ENCODE measurements around the gene ADORA1.

Gene ADORA1

GRCh38 chr1:203176273-203177035 is 48.9 kb downstream of the ADORA1 start:
- DNase-seq, result no peak

DNA sequence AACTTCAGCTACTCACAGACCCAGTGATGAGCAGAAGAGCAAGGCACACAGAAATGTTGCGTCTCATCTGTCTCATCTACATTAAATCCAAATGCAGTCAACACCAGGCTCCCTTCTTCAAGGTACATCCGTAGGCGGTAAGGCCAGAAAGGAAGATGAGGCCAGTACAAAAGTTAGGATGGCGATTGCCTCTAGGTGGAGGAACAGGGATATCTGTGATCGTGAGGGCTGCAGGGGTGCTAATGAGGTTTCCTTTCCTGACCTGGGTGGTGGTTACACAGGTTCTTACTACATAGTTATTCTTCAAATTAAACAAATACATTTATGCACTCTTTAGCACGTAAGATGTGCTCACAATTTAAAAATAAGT is 49.5 kb downstream of the ADORA1 start:
- no peak for DNase-seq

GRCh38 chr1:203177470-203178039 is 50.0 kb downstream of the ADORA1 start:
- no peak for DNase-seq

- DNase-seq, result no peak
Measured at GRCh38 chr1:203178083-203178482, 50.6 kb downstream of the ADORA1 start.

DNA sequence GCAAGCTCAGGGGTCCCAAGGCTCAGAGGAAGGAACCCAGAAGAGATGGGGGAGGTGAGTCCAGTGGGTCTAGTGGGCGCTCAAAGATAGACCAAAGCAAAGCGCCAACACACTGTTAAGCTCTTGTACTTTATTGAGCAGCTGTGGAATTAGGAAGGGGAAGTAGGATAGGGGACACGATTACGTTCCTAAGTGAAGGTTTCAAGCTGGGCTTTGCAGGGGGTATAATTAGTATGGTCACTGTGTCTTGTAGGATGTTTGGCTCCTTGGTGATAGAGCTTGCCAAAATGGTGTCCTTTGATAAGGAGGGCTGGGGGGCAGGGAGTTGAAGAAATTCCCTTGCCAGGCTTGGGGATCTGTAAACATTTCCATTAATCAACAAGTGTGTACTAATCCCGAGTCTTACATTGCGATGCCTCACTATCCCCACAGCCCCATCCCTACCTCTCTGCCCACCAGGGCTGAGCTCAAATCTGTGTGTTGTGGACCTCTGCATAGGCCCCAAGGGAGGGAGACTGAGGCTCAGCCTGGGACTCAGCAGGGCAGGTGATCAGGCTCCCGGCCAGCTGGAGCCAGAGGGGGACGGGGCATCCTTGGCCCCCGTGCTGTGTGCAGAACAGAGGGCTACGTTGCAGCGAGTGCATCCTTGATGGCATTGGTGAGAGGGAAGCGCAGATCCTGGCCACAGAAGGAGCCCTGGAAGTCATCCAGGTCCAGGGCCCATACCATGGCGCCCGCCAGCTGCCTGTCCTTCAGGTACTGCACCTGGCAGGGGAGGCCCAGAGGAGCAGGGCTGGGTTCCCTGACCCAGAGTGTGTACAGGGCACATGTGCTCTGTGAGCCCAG is 51.5 kb downstream of the ADORA1 start:
- no peak for DNase-seq

DNA sequence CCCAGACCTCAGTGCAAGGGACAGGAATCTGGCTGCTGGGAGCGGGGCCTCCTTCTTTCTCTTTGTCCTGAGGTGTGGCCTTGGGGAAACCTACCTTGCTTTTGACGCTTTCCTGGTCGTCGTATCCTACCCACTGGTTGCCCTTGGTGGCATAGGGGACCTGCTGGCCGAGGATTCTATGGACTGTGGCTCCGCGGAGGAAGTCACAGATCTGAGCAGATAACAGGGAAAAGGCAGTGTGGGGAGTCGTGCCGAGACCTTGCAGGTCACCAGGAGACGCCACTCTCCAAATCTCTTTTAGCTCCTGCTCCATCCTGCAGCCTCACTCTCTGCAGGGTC is 52.1 kb downstream of the ADORA1 start:
- no peak for DNase-seq

DNA sequence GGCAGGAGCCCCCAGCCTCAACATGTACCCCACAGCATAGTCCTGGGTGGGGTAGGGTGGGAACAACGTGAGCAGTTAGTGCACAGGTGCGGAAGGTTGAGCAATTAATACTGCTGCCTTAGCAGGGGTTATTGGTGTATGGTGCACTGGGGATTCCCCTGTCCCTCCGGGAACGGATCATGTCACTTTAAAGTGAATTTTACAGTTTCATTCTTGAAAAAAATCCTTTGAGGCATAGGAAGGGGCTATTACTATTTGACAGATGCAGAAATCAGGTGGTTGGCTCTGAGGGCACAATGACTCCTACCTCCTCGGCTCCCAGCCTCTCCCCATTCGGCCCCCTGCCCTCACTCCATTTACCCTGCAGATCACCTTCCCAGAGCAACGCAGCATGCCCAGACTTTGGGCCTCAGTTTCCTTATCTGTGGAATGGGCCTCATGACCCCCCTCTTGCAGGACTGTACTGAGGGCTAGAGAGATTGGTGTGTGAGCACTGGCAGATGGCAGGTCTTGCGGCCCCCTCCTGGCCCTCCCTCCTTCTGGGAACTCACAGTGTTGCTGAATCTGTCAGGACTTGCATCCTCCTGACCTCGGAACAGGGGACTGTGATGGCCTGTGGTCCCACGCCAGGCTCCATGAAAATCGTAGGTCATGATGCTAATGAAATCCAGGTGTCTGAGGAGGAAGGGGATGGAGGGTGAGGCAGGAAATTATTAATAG is 53.2 kb downstream of the ADORA1 start:
- no peak for DNase-seq

DNA sequence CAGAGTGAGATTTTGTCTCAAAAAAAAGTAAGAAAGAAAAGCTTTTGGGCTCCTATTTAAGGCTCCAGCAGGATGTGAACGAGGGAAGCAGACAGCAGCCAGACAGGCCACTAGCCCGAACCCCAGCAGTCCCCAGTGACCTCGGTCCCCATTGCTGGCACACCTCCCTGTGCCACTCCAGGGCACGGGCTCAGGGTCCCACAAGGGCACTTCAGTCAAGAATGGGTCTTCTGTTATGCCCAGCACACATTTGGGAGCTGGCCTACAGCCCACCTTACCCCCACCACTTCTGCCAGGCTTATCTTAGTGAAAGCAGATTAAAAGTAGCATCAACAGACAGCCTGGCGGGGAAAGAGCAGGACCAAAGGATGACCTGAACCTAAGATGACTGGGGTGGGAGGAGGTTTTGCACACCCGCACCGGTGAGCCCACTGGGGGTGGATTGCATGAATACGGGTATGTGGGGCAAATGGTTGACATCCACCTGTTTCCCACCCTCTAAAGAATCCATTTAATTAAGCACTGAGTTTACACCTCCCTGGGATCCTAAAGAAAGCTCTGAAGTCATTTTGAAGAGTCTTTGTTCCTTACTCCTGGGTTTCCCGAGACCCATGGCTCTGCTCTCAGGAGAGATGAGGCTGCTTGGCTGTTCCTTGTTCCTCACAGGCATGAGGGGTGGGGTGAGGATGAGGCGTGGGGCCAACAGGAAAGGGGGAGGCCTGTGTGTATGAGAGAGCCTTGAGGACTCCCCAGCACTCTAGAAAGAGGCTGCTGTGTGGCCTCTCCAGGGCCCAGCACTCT is 54.3 kb downstream of the ADORA1 start:
- DNase-seq, result no peak

GRCh38 chr1:203182387-203182953 is 54.9 kb downstream of the ADORA1 start:
- no peak for DNase-seq

- DNase-seq, result no peak
Measured at GRCh38 chr1:203183828-203184227, 56.3 kb downstream of the ADORA1 start.

- no peak for DNase-seq
Measured at GRCh38 chr1:203184467-203184866, 56.9 kb downstream of the ADORA1 start.

- no peak for DNase-seq
Measured at GRCh38 chr1:203185061-203185461, 57.5 kb downstream of the ADORA1 start.

- no peak for DNase-seq
Measured at GRCh38 chr1:203185585-203185984, 58.1 kb downstream of the ADORA1 start.

DNA sequence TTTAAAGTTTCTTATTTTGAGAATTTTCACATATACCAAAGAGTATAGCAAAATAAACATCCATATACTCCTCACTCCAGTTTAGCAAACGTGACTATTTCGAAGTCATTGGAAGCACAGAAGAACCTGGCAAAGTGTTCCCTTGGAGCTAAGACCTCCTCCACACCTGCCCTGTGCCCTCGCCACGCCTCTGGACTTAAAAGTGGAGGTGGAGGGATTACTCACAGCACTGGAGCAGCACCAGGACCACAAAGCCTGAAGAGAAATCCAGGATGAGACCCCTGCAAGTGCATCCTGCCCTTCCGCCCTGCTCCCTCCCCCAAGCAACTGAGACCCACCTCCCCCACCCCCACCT is 58.5 kb downstream of the ADORA1 start:
- no peak for DNase-seq

GRCh38 chr1:203186446-203187303 is 59.1 kb downstream of the ADORA1 start, which contains the start of gene CHI3L1:
Gene CHI3L1, minus strand, starts transcription at chr1:203186704. Its CDS starts 81 bp downstream, at chr1:203186623.
- DNase-seq, result no peak

DNA sequence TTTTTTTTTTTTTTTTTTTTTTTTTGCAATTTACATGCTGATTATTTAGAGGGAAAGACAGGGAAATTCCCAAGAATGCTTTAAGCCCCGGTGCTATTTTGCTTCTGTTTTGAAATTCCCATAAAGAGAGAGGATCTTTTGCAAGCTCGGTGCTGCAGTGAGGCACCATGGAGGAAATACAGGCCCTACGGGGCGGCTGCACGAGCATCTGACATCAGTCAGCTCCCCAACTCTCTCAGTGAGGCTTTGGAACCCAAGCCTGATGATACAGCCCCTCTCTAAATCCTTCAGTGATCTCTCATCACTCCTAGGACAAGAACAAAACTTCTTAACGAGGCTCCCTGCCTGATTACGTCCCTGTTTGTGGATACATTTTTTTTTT is 59.8 kb downstream of the ADORA1 start:
- DNase-seq, result no peak

- no peak for DNase-seq
Measured at GRCh38 chr1:203187689-203188264, 60.3 kb downstream of the ADORA1 start.

DNA sequence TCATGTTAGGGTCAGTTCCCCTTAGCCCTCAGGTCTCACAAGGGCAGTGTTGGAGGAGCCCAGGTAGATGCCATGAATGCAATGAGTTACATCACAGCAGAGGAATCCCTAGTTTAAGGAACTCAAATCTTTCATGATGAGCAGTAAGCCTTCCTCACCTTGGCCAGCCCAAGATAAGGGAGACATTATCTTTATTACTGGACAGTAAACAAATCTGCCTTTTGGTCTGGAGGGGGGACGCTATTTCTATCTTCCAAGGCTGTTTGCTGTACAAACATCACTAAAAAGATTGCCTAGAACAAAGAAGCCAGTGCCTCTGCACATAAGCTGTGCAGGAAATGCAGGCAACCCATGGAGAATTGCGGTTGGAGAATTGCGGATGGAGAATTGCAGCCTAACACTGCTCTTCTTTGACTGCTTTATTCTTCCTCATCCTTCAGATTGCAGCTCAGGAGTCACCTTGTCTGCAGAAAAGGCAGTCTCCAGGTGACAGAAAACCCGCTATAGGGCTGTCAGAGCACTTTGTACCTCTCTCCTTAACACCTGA is 61.2 kb downstream of the ADORA1 start:
- no peak for DNase-seq

GRCh38 chr1:203189951-203190352 is 62.4 kb downstream of the ADORA1 start:
- DNase-seq, result no peak

- DNase-seq, result no peak
Measured at GRCh38 chr1:203190949-203191348, 63.4 kb downstream of the ADORA1 start.

DNA sequence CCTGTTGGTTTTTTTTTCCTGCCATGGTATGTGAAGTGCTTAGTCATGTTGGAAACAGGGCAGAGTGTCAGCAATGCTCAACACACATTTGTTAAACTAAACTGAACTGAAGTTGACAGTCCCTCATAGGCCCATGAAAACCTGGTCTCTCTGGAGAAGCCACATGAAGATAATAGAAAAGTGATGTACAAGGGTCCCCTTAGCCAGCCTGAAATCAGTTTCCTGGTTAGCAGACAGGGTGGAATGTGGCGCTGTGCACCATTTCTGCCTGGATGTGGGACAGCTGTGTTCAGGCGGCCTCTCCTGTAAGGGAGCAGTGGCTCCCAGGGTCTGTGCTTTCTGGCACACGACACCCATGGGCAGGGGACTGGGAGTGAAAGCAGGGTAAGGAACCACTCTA is 68.8 kb downstream of the ADORA1 start:
- no peak for DNase-seq
